Gastroesophageal sphincter (tissue), 4 donors: ENCODE measurements around the gene SPEN. TPM values are rescaled to one million over a fixed set of nuclear protein-coding genes. Genes with fewer than 3 reads are reported as not detected.

Source experiments
- ATAC-seq: fragments of 150-250 bp; one replicate; pipeline ENCODE4 v1.9.1; 2016; ENCODE audit warnings: mild to moderate bottlenecking, moderate library complexity
- H3K27ac ChIP-seq, 4 donors: fragments of 200-600 bp; sonication (generic) in 3 of 4; 1 replicate in 3 of 4; 2 replicates in 1 of 4; pipeline ENCODE4 v1.5.1; 2016 to 2019
- H3K27me3 ChIP-seq: fragments of 200-600 bp; sonication (generic); one replicate; pipeline ENCODE4 v1.5.1; 2019
- H3K36me3 ChIP-seq, 2 donors: fragments of 200-600 bp; sonication (generic); one replicate each; pipeline ENCODE4 v1.5.1; 2019; ENCODE audit warnings: control low read depth in 1 of 2
- H3K4me1 ChIP-seq, 3 donors: fragments of 200-600 bp; sonication (generic); 1 replicate in 2 of 3; 2 replicates in 1 of 3; pipeline ENCODE4 v1.5.1; 2016 to 2019; ENCODE audit warnings: control low read depth in 2 of 3
- H3K4me3 ChIP-seq, 2 donors: fragments of 200-600 bp; sonication (generic); one replicate each; pipeline ENCODE4 v1.5.1; 2019; ENCODE audit warnings: mild to moderate bottlenecking in 1 of 2, moderate library complexity in 1 of 2
- H3K9me3 ChIP-seq, 3 donors: fragments of 200-600 bp; sonication (generic); one replicate each; pipeline ENCODE4 v1.5.1; 2017 to 2019; ENCODE audit warnings: control low read depth in 2 of 3
- CTCF ChIP-seq, 4 experiments: fragments of 200-600 bp in 2 of 4; fragments of 450-650 bp in 2 of 4; sonication (generic) in 1 of 4; IDR thresholded peaks; one replicate each; pipeline ENCODE4 v1.5.1; 2017 to 2019; ENCODE audit warnings: antibody characterized with exemption in 4 of 4, mild to moderate bottlenecking in 2 of 4, moderate library complexity in 2 of 4
- EP300 ChIP-seq: sonication (generic); formaldehyde crosslinking; IDR thresholded peaks from one replicate; pipeline ENCODE4 v1.6.1; 2017; ENCODE audit warnings: antibody characterized with exemption, mild to moderate bottlenecking
- POLR2A ChIP-seq, 2 donors: fragments of 450-650 bp; IDR thresholded peaks; one replicate each; pipeline ENCODE4 v1.6.1; 2017; ENCODE audit warnings: antibody characterized with exemption in 2 of 2, mild to moderate bottlenecking in 2 of 2, moderate library complexity in 1 of 2
- POLR2AphosphoS5 ChIP-seq: sonication (generic); formaldehyde crosslinking; IDR thresholded peaks from one replicate; pipeline ENCODE4 v1.6.1; 2017; ENCODE audit warnings: antibody characterized with exemption
- WGBS, 2 donors: methylation state at CpG; one replicate each; pipeline ENCODE4 v1.1.5; 2018; ENCODE audit warnings: low coverage in 1 of 2; 5-methylcytosine and 5-hydroxymethylcytosine counted together
- total RNA-seq, 4 donors: library from RNA; depleted of rRNA; stranded (reverse); fragments of >200 nt; gene quantifications; one replicate each; pipeline ENCODE4 v1.1.0, GENCODE V29; 2016

SPEN gene
- total RNA-seq, 4 donors from 2014 or later = 40.3 to 79.4 (median 50.7) TPM

- Histone ChIP-seq H3K27me3 (no peaks in the 10 kb centered on the region), H3K4me3 (no peak overlapping the region), H3K9me3 (no peaks in the 10 kb centered on the region), H3K27ac (no peak overlapping the region), H3K36me3 (peaks cover 0 to 47% of the 10 kb centered on the region in 2 donors), H3K4me1 (peaks cover 3 to 51% (median 16%) of the 10 kb centered on the region in 3 donors)
- TF ChIP-seq CTCF (IDR thresholded peaks at IDR 0.05) (no peak), POLR2AphosphoS5 (no peak), POLR2A (IDR thresholded peaks at IDR 0.05) (no peak), EP300 (no peak)
- ATAC-seq = no peak
Measured at GRCh38 chr1:15970911-15971310, 123.4 kb downstream of the SPEN start.

- Histone ChIP-seq H3K4me1 (peaks cover 0 to 45% (median 8%) of the 10 kb centered on the region in 3 donors), H3K4me3 (no peak overlapping the region), H3K9me3 (no peaks in the 10 kb centered on the region), H3K27ac (no peak overlapping the region), H3K36me3 (peaks cover 0 to 47% of the 10 kb centered on the region in 2 donors), H3K27me3 (no peaks in the 10 kb centered on the region)
- WGBS, 2 donors = 100% methylated on average over 1 of the region's 1 CpG; no CpG with 5 or more reads in 1 of the 2 donors
- no peak for ATAC-seq
- TF ChIP-seq POLR2AphosphoS5 (no peak), CTCF (IDR thresholded peaks at IDR 0.05) (no peak), EP300 (no peak)
Measured at GRCh38 chr1:15972409-15972808, 124.9 kb downstream of the SPEN start.

- no peak for TF ChIP-seq EP300
- TF ChIP-seq CTCF (IDR thresholded peaks at IDR 0.05) = no peak
- TF ChIP-seq POLR2AphosphoS5 = no peak
- TF ChIP-seq POLR2A (IDR thresholded peaks at IDR 0.05) = no peak
- ATAC-seq = no peak
- 80 to 100% methylated on average over 1 of the region's 4 CpGs for WGBS, 2 donors
Measured at GRCh38 chr1:15973772-15974171, 126.3 kb downstream of the SPEN start.

GRCh38 chr1:15974855-15975254 is 127.3 kb downstream of the SPEN start:
- WGBS, 2 donors = 34 to 50% methylated on average over 4 to 8 of the region's 9 CpGs
- peak overlapping the region; percentile 81 to 96 for H3K4me3 ChIP-seq
- no peaks in the 10 kb centered on the region for H3K9me3 ChIP-seq
- peaks cover 0 to 31% (median 8%) of the 10 kb centered on the region in 3 donors for H3K4me1 ChIP-seq
- H3K36me3 ChIP-seq = peaks cover 0 to 29% of the 10 kb centered on the region in 2 donors
- peak overlapping the region in 1 of 4 donors; percentile 89 for H3K27ac ChIP-seq
- TF ChIP-seq EP300 (no peak), CTCF (IDR thresholded peaks at IDR 0.05) (no peak), POLR2AphosphoS5 (no peak), POLR2A (IDR thresholded peaks at IDR 0.05) (no peak)
- no peak for ATAC-seq
- no peaks in the 10 kb centered on the region for H3K27me3 ChIP-seq

More at GRCh38 chr1:15973772-15974171, 126.3 kb downstream of the SPEN start:
- H3K4me1 ChIP-seq = peaks cover 0 to 33% (median 8%) of the 10 kb centered on the region in 3 donors
- H3K27me3 ChIP-seq = no peaks in the 10 kb centered on the region
- H3K27ac ChIP-seq = no peak overlapping the region
- peaks cover 0 to 40% of the 10 kb centered on the region in 2 donors for H3K36me3 ChIP-seq
- H3K4me3 ChIP-seq = no peak overlapping the region
- H3K9me3 ChIP-seq = no peaks in the 10 kb centered on the region

GRCh38 chr1:15975358-15975804 is 127.9 kb downstream of the SPEN start:
- WGBS, 2 donors = 1% methylated on average over 12 of the region's 47 CpGs; no CpG with 5 or more reads in 1 of the 2 donors

More at GRCh38 chr1:15975358-15975804, 127.9 kb downstream of the SPEN start:
- H3K4me3 ChIP-seq = peak overlapping the region; percentile 81 to 96
- TF ChIP-seq POLR2AphosphoS5 (no peak), EP300 (no peak), CTCF (IDR thresholded peaks at IDR 0.05) (peak in 1 of 4 experiments; percentile 43)
- H3K27me3 ChIP-seq = no peaks in the 10 kb centered on the region
- H3K27ac ChIP-seq = peak overlapping the region; percentile 34 to 89 (median 78)
- H3K4me1 ChIP-seq = peaks cover 0 to 31% (median 8%) of the 10 kb centered on the region in 3 donors
- H3K36me3 ChIP-seq = peaks cover 0 to 24% of the 10 kb centered on the region in 2 donors
- peak; percentile 50 for ATAC-seq
- H3K9me3 ChIP-seq = no peaks in the 10 kb centered on the region
